IMR-90 (cell line): ENCODE results near the gene EXOC3L4. TPM values are rescaled to one million over a fixed set of nuclear protein-coding genes. Genes with fewer than 3 reads are reported as not detected.

Experiments
- ATAC-seq: fragments of 200-7000 bp; cut with Tn5 transposase; 2 replicates; pipeline ENCODE4 v1.9.1; 2020; ENCODE audit warnings: low read depth, mild to moderate bottlenecking, moderate library complexity
- BruUV-seq: library from RNA; stranded (reverse); fragments of 400-500 nt; replicated peaks from 2 replicates; lab custom pipeline; 2021; lab: Mats Ljungman, UMichigan
- CTCF ChIA-PET: fragments of 300-600 bp; formaldehyde crosslinking; extraction: SDS; loops from one replicate; lab custom pipeline; 2021; ENCODE audit warnings: antibody characterized with exemption; lab: Yijun Ruan, JAX
- POLR2A ChIA-PET: fragments of 300-600 bp; sonication (Branson Sonifier 250); formaldehyde crosslinking; loops from one replicate; lab custom pipeline; 2022; ENCODE audit warnings: antibody characterized with exemption; ENCODE audit not compliant: unreplicated experiment; lab: Charles Lee
- DNase-seq: peaks from one replicate; pipeline ENCODE4 v3.0.0; 2013
- H2AFZ ChIP-seq: replicated peaks from 2 replicates; pipeline ENCODE3; 2013; ENCODE audit warnings: low read length, mild to moderate bottlenecking; ENCODE audit not compliant: poor library complexity
- H2AK5ac ChIP-seq: 2 replicates; pipeline ENCODE4 v1.6.1; 2013; ENCODE audit warnings: low read depth, low read length, inconsistent platforms
- H2AK9ac ChIP-seq: replicated peaks from 2 replicates; pipeline ENCODE3; 2013; ENCODE audit warnings: mild to moderate bottlenecking, low read depth, low read length, moderate library complexity; ENCODE audit not compliant: poor library complexity
- H2BK120ac ChIP-seq: 2 replicates; pipeline ENCODE4 v1.6.1; 2013; ENCODE audit warnings: low read depth, low read length, inconsistent platforms
- H2BK15ac ChIP-seq: 3 replicates; pipeline ENCODE4 v1.6.1; 2013; ENCODE audit warnings: low read depth, low read length, inconsistent platforms
- H2BK20ac ChIP-seq: 2 replicates; pipeline ENCODE4 v1.6.1; 2013; ENCODE audit warnings: low read depth, mild to moderate bottlenecking, inconsistent platforms, low read length, moderate library complexity
- H2BK5ac ChIP-seq: 2 replicates; pipeline ENCODE4 v1.6.1; 2013; ENCODE audit warnings: mild to moderate bottlenecking, low read depth, low read length, inconsistent platforms; ENCODE audit not compliant: poor library complexity, severe bottlenecking
- H3K14ac ChIP-seq: replicated peaks from 2 replicates; pipeline ENCODE4 v1.6.1; 2013; ENCODE audit warnings: low read depth, low read length, inconsistent platforms
- H3K18ac ChIP-seq: 2 replicates; pipeline ENCODE4 v1.6.1; 2013; ENCODE audit warnings: low read depth, low read length, control low read depth
- H3K23ac ChIP-seq: 2 replicates; pipeline ENCODE4 v1.6.1; 2013; ENCODE audit warnings: low read depth, low read length, inconsistent platforms
- H3K27ac ChIP-seq: 2 replicates; pipeline ENCODE4 v1.5.1; 2013; ENCODE audit warnings: mild to moderate bottlenecking, control low read depth, low read length; ENCODE audit not compliant: insufficient read depth
- H3K27me3 ChIP-seq: 2 replicates; pipeline ENCODE4 v1.6.1; 2013; ENCODE audit warnings: low read length; ENCODE audit not compliant: control insufficient read depth, insufficient read depth
- H3K36me3 ChIP-seq: 2 replicates; pipeline ENCODE4 v1.6.1; 2013; ENCODE audit warnings: low read length, mixed read lengths; ENCODE audit not compliant: control insufficient read depth, insufficient read depth
- H3K4ac ChIP-seq: 2 replicates; pipeline ENCODE4 v1.6.1; 2013; ENCODE audit warnings: low read depth, low read length, inconsistent platforms
- H3K4me1 ChIP-seq: 2 replicates; pipeline ENCODE4 v1.6.1; 2013; ENCODE audit warnings: low read length, mixed read lengths; ENCODE audit not compliant: control insufficient read depth, insufficient read depth
- H3K4me2 ChIP-seq: 2 replicates; pipeline ENCODE4 v1.6.1; 2013; ENCODE audit warnings: low read depth, mild to moderate bottlenecking, control low read depth, low read length, moderate library complexity
- H3K4me3 ChIP-seq: 2 replicates; pipeline ENCODE4 v1.5.1; 2013; ENCODE audit warnings: low read depth, mild to moderate bottlenecking, control low read depth, low read length, moderate library complexity; ENCODE audit not compliant: insufficient read depth
- H3K56ac ChIP-seq: 2 replicates; pipeline ENCODE4 v1.6.1; 2013; ENCODE audit warnings: low read length, inconsistent platforms; ENCODE audit not compliant: insufficient read depth; ENCODE audit errors: extremely low read depth
- H3K79me1 ChIP-seq, 2 experiments: 2 replicates each; pipeline ENCODE4 v1.6.1; 2013; ENCODE audit warnings: low read length in 2 of 2, inconsistent platforms in 1 of 2, low read depth in 1 of 2
- H3K9ac ChIP-seq: 2 replicates; pipeline ENCODE4 v1.6.1; 2013; ENCODE audit warnings: low read depth, low read length, control low read depth
- H3K9me1 ChIP-seq: 2 replicates; pipeline ENCODE4 v1.6.1; 2013; ENCODE audit warnings: low read length, inconsistent platforms; ENCODE audit not compliant: insufficient read depth
- H3K9me3 ChIP-seq: 2 replicates; pipeline ENCODE4 v1.6.1; 2013; ENCODE audit warnings: low read length; ENCODE audit not compliant: control insufficient read depth, insufficient read depth
- H4K20me1 ChIP-seq: 2 replicates; pipeline ENCODE4 v1.6.1; 2013; ENCODE audit warnings: low read length, inconsistent platforms; ENCODE audit not compliant: insufficient read depth
- H4K5ac ChIP-seq: 2 replicates; pipeline ENCODE4 v1.6.1; 2013; ENCODE audit warnings: mild to moderate bottlenecking, low read depth, low read length, control low read depth
- H4K8ac ChIP-seq, 2 experiments: 2 replicates each; pipeline ENCODE4 v1.6.1; 2013; ENCODE audit warnings: low read depth in 2 of 2, low read length in 2 of 2, control low read depth in 1 of 2, inconsistent platforms in 1 of 2
- H4K91ac ChIP-seq: 2 replicates; pipeline ENCODE4 v1.6.1; 2013; ENCODE audit warnings: low read depth, low read length, inconsistent platforms; ENCODE audit not compliant: insufficient read depth
- FOS ChIP-seq: fragments of 150-350 bp; IDR thresholded peaks from 2 replicates; pipeline ENCODE4 v1.6.1; 2016; ENCODE audit warnings: low read depth, low read length
- MAFK ChIP-seq: IDR thresholded peaks from 2 replicates; pipeline ENCODE4 v1.6.1; 2012; ENCODE audit warnings: low read depth, low read length, improper control_type of control experiment
- MAZ ChIP-seq: IDR thresholded peaks from 2 replicates; pipeline ENCODE4 v1.6.1; 2012; ENCODE audit warnings: low read depth, mild to moderate bottlenecking, low read length, improper control_type of control experiment, moderate library complexity, borderline replicate concordance
- MXI1 ChIP-seq: IDR thresholded peaks from 2 replicates; pipeline ENCODE4 v1.6.1; 2012; ENCODE audit warnings: low read depth, mild to moderate bottlenecking, low read length, moderate library complexity, borderline replicate concordance
- NFE2L2 ChIP-seq: fragments of 150-350 bp; IDR thresholded peaks from 2 replicates; pipeline ENCODE4 v1.6.1; 2016; ENCODE audit warnings: low read depth, mild to moderate bottlenecking, low read length
- POLR2A ChIP-seq: IDR thresholded peaks from 2 replicates; pipeline ENCODE4 v1.6.1; 2012; ENCODE audit warnings: mild to moderate bottlenecking, low read depth, low read length
- RAD21 ChIP-seq: IDR thresholded peaks from 2 replicates; pipeline ENCODE4 v1.6.1; 2012; ENCODE audit warnings: low read length, improper control_type of control experiment
- RFX5 ChIP-seq: IDR thresholded peaks from 2 replicates; pipeline ENCODE4 v1.8.0; 2012; ENCODE audit warnings: low read depth, mild to moderate bottlenecking, low read length, moderate library complexity
- SMC3 ChIP-seq: fragments of 150-350 bp; IDR thresholded peaks from 2 replicates; pipeline ENCODE4 v1.6.1; 2016; ENCODE audit warnings: low read depth, mild to moderate bottlenecking, antibody characterized with exemption, low read length, moderate library complexity
- USF2 ChIP-seq: fragments of 150-350 bp; IDR thresholded peaks from 2 replicates; pipeline ENCODE4 v1.6.1; 2017; ENCODE audit warnings: mild to moderate bottlenecking, antibody characterized with exemption, low read length, low read depth
- WGBS, 2 experiments: methylation state at CpG; one replicate each; pipeline versions ENCODE4 v1.1.5 to v1.1.7; 2013; ENCODE audit warnings: missing lambda C conversion rate in 2 of 2; ENCODE audit not compliant: insufficient read length in 1 of 2; ENCODE audit errors: extremely low coverage in 2 of 2; 5-methylcytosine and 5-hydroxymethylcytosine counted together
- dilution Hi-C: fragments of 300-500 bp; cut with HindIII; formaldehyde crosslinking; loops from one replicate; pipeline ENCODE4 v1.14.3; 2018; ENCODE audit warnings: low sequenced_read_pairs; ENCODE audit not compliant: unreplicated experiment
- in situ Hi-C: fragments of 300-500 bp; cut with MboI; formaldehyde crosslinking; loops from 3 replicates; pipeline ENCODE4 v1.14.3; 2019; ENCODE audit warnings: low sequenced_read_pairs, inconsistent platforms, mixed read lengths
- intact Hi-C: fragments of 100-400 bp; cut with micrococcal nuclease; formaldehyde crosslinking; loops from 2 replicates; pipeline ENCODE4 v1.10.0; 2022
- polyA plus RNA-seq, 3 experiments: library from polyadenylated mRNA; depleted of rRNA; stranded (reverse); fragments of >200 nt; gene quantifications; 2 replicates each; pipeline ENCODE4 v1.2.3, GENCODE V29; 2012; ENCODE audit warnings: low replicate concordance in 1 of 3
- total RNA-seq: library from RNA; depleted of rRNA; stranded (reverse); fragments of >200 nt; gene quantifications from 2 replicates; pipeline ENCODE4 v1.2.3, GENCODE V29; 2012

Gene EXOC3L4
- total and polyA plus RNA-seq, 2 of the 4 experiments (the other 2 are of a cell fraction) = not detected

GRCh38 chr14:103156651-103157378 lies 62.3 kb downstream of the EXOC3L4 start:
- no peak overlapping the region for H2AK5ac ChIP-seq
- ATAC-seq (no peak), DNase-seq (no peak)
- no peak overlapping the region for H4K5ac ChIP-seq
- H3K36me3 ChIP-seq = no peaks in the 10 kb centered on the region
- no TSS peak for BruUV-seq
- no peak overlapping the region for H3K4me3 ChIP-seq
- H3K79me1 ChIP-seq = no peaks in the 10 kb centered on the region
- no peak overlapping the region for H2AK9ac ChIP-seq
- no peak overlapping the region for H3K4me2 ChIP-seq
- H3K9me1 ChIP-seq = no peaks in the 10 kb centered on the region
- no peak overlapping the region for H3K23ac ChIP-seq
- no peak overlapping the region for H2BK15ac ChIP-seq
- 64% methylated on average over 10 of the region's 21 CpGs; no CpG with 5 or more reads in 1 of the 2 experiments for WGBS, 2 experiments
- H3K56ac ChIP-seq = no peak overlapping the region
- no peak overlapping the region for H2BK120ac ChIP-seq
- in situ Hi-C loops (no loop called here), intact Hi-C loops (no loop called here), dilution Hi-C loops (no loop called here)
- ChIA-PET CTCF (interaction anchor here (0.6 kb wide), 1 partner anchor 125 kb away, joined by 6 read pairs; no protein-coding TSS in a partner anchor), POLR2A (no interaction called here)
- H3K4me1 ChIP-seq = peaks cover 2% of the 10 kb centered on the region; the same call in 1 of the 2 replicates
- H3K4ac ChIP-seq = no peak overlapping the region
- peaks cover 42% of the 10 kb centered on the region for H3K27me3 ChIP-seq
- H3K14ac ChIP-seq = no peak overlapping the region; the same call in 1 of the 2 replicates
- H2AFZ ChIP-seq = peak overlapping the region; percentile 23
- H2BK20ac ChIP-seq = no peak overlapping the region
- H2BK5ac ChIP-seq = no peak overlapping the region
- no peaks in the 10 kb centered on the region for H4K20me1 ChIP-seq
- TF ChIP-seq MXI1 (no peak), MAZ (no peak), USF2 (no peak), RAD21 (no peak), MAFK (no peak), SMC3 (no peak), POLR2A (no peak), NFE2L2 (no peak), FOS (no peak), RFX5 (no peak)
- H3K9ac ChIP-seq = no peak overlapping the region
- no peak overlapping the region for H4K8ac ChIP-seq
- H3K9me3 ChIP-seq = no peaks in the 10 kb centered on the region
- no peak overlapping the region for H3K27ac ChIP-seq
- no peak overlapping the region for H4K91ac ChIP-seq
- no peak overlapping the region for H3K18ac ChIP-seq
